GM19397 (cell line): ENCODE data around the gene STAT3.
A peak's percentile ranks its signal among the peaks of the same experiment; 100 is the strongest.

Experiments
- ATAC-seq: cut with Tn5 transposase; IDR thresholded peaks from one replicate; pipeline ENCODE4 v1.9.1; 2021; ENCODE audit warnings: mild to moderate bottlenecking, moderate library complexity; ENCODE audit not compliant: unreplicated experiment

The STAT3 gene

GRCh38 chr17:42282478-42283080 lies 105.7 kb downstream of the STAT3 start:
- no peak for ATAC-seq

DNA sequence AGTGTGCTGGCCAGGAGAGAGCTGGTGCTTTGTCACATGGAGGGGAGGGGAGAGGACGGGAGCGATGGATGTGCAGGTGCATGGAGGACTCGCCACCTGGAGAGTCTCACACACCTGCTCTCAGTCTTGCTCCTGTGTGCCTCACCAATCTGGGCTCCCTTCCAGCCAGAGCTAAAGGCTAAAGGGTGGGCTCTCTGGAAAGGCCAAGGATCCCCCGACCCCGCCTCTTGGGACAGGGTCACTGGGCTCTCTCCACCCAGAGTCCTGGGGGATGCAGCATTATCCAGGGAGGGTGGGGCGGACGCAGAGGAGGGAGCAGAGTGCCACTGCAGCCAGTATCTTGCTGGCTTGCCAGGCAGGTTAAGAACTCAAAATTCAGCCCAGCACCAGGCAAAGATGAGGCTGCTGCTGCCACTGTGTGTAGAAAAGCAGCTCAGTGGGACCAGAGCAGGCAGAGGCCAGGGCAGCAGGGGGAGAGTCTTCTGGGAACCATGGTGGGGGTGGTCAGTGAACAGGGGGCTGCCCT lies 106.6 kb downstream of the STAT3 start:
- no peak for ATAC-seq

GRCh38 chr17:42279776-42280630 lies 108.2 kb downstream of the STAT3 start:
- no peak for ATAC-seq

- no peak for ATAC-seq
Observed at GRCh38 chr17:42277342-42277712, 110.9 kb downstream of the STAT3 start.

DNA sequence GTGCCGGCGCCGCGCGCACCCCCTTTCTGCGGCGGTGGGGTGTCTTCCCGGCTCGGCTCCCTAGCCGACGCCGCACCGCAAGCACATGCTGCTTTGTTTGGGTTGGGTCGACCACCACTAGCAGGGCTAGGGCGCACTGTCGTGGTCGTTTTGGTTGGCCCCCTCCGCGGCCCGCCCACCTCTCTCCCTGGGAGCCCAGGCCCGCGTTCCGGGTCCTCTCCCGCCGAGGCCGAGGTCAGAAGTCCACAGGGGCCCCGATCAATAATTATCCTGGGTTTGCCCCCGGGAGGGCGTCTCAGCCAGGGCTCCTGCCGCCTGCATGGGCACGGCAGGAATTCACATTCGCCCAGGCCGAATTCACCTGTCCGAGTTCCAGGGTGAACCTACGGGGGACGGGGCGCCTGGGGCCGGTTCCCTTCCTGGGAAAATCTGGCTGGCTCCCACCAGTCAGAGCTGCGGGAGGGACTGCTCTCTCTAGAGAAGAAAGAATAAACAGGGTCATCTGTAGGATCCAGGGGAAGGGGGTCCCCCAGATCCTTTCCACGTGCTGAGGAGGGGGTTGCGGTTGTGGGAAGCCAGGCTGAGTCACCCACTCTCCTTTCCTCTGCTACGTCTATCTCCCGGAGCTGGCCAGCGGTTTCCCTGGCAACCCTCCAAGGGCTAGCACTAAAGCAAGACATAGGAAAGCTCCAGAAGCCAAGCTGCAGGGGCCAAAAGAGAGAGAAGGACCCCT lies 111.5 kb downstream of the STAT3 start:
- peak; percentile 13 for ATAC-seq

GRCh38 chr17:42276359-42276608 lies 112.0 kb downstream of the STAT3 start, which contains the start of gene STAT5B:
STAT5B (minus strand) TSS chr17:42276391; CDS start chr17:42232127, 44,264 bp downstream.
- peak; percentile 76 for ATAC-seq

DNA sequence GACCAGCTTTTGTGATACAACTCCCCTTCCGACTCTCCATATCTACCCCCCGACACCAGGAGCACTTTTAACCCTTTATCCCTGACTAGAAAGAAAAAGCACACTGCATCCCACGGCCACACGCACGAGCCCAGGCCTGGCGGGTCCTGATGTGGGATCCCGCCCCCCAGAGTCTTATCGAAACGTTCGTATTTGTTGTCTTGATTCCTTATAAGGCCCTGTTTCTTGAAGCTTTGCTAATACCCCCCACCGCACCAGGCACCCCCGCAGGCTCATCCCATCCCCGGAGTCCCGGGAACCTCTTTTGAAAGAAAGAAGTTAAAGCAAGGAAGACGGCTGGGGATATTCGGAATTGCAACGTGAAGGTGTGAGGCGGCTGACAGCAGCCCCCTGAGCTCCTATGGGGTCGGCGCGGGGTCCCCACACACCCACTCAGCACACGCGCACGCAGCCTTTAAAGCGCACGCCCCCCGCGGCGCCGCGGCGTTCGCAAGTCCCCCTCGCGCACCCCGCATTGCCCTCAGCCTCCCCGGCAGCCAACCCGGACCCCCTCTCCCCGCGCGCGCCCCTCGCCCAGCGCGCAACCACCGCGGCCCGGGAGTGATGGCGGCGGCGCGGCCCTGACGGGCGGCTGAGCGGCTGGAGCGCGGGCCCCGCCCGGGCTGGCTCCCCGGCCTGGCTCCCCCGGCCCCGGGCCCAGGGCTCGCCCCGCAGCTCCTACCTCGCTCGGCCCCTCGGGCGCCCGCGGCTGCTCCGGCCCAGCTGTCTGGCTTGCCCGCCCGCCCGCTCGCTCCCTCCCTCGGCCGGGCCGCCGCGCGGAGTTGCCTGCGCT lies 112.5 kb downstream of the STAT3 start:
- peak; percentile 49 for ATAC-seq

DNA sequence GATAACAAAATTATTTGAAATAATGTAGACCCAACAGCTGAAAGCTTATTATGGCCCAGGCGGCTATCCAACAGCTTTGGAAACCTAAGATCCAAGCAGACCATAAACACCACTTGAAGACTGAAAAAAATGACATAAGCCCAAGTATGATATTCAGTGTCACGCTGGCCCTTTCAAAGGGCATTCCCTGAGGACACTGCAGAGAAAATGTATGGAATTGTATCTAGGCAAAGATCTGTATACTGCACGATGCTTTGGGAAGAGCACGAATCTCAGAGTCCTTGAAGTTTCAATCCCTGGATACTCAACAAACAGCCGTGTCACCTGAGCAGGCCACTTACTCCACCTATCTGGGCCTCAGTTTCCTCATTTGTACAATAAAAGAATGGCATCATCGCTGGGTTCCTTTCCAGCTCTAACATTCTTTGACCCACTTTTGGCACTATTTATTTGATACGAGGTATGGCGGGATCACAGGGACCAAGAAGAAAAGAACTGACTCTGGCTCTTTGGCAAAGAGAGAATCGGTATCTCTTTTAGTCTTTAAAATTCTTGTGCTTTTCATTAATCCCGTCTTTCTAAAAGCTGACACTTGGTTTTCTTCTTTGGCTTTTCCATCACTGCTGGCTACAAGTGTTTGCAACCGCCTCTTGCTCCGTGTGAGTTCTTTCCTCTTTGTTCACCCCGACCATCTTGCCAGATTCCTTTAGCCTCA lies 113.3 kb downstream of the STAT3 start:
- ATAC-seq, result no peak

DNA sequence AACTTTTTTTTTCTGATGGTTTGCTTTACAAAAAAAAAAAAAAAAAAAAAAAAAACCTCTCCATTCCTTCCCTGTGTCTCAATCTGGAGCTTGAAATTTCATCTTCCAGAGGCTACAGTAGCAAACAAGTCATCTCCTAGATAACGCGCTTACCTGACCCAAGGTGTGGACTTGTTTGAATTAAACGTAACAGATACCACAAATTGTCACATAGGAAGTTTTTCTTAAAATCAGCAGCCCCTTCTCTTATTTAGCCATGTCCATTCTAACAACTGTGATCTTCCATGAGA lies 114.0 kb downstream of the STAT3 start:
- ATAC-seq, result no peak

GRCh38 chr17:42273474-42274252 lies 114.6 kb downstream of the STAT3 start:
- ATAC-seq, result no peak

GRCh38 chr17:42272162-42272907 lies 115.9 kb downstream of the STAT3 start:
- ATAC-seq, result no peak

GRCh38 chr17:42271779-42272035 lies 116.5 kb downstream of the STAT3 start:
- ATAC-seq, result no peak

GRCh38 chr17:42271006-42271778 lies 117.0 kb downstream of the STAT3 start:
- ATAC-seq, result no peak

DNA sequence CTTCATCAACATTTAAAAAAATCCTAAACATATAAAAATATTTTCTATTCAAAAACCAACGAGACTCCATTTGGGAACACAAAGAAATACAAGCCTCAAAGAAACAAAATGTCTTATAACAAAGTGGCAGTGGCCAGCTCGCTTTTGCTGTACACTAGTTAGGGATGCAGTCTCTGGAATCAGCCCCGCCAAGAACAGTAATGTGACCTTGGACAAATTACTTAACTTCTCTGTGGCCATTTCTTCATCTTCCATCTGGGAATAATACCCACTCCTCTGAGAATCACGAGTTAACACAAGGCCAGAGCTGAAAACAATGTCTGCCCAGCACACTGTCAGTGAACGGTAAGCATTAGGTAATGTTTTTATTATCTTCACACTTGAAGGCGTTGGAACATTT lies 117.6 kb downstream of the STAT3 start:
- ATAC-seq, result no peak

DNA sequence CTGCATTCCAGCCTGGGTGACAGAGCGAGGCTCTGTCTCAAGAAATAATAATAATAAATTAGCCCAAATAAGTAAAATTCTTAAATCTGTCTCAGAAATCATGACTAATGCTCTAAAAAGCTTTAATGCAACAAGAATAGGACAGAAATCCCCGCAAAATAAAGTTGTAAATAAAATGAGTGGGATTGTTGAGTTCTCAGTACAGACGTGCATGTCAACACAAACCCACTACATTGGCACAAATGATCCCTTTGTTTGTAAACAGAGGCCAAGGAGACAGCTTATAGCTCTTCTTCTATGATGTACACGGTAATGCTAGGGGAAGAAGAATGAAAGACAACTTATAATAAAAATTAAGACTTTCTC lies 118.1 kb downstream of the STAT3 start:
- no peak for ATAC-seq

DNA sequence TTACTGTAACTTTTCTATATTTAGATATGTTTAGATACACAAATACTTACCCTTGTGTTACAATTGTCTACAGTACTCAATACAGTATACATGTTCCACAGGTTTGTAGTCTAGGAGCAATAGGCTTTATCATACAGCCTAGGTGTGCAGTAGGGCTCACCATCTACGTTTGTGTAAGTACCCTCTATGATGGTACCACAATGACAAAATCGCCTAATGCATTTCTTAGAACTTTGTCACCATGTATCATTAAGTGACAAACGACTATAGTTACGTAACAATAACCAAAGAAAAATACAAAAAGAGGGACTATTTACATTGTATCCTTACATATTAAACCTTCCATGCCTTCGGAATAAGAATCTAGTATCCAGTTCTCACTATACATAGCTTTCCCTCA lies 120.0 kb downstream of the STAT3 start:
- ATAC-seq, result no peak

DNA sequence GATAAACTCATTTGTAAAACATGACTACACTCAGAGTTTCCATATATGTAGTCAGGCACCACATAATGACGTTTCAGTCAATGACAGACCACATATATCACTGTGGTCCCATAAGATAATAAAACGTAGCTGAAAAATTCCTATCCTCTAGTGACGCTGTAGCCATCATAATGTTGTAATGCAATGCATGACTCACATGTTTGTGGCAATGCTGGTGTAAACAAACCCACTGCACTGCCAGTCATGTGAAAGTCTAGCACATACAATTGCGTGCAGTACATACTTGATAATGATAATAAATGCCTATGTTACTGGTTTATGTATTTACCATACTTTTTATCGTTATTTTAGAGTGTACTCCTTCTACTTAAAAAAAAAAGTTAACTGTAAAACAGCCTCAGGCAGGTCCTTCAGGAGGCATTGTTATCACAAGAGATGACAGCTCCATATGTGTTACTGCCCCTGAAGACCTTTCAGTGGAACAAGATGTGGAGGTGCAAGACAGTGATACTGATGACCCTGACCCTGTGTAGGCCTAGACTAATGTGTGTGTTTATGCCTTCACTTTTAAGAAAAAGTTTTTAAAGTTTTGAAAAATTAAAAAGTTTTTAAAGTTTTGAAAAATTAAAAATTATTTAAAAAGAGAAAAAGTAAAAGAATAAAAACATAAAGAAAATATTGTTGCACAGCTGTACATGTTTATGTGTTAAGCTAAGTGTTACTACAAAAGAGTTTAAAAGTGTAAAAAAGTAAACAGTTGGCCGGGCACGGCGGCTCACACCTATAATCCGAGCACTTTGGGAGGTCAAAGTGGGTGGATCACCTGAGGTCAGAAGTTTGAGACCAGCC lies 121.1 kb downstream of the STAT3 start:
- ATAC-seq, result no peak

DNA sequence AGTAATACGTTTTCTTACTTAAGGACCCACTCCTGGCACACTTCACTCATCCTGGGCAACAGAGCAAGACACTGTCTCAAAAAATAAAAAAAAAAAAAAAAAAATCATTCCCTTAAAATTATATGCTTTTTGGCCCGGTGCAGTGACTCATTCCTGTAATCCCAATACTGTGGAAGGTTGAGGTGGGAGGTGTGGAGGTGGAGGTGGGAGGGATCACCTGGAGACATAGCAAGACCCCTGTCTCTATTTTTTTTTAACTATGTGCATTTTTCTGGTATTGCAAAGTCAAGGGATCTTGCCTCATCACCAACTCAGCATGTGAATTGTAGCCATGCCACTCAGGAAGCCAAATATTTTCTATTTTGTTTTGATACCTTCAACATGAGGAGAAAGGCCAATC lies 121.8 kb downstream of the STAT3 start:
- no peak for ATAC-seq
